GM21528 (cell line): Measurements from ENCODE around the gene SLC43A1.

Experiments used
- ATAC-seq: cut with Tn5 transposase; IDR thresholded peaks from one replicate; pipeline ENCODE4 v1.9.1; 2021; ENCODE audit warnings: mild to moderate bottlenecking, moderate library complexity; ENCODE audit not compliant: unreplicated experiment, low FRiP score

SLC43A1 gene

DNA sequence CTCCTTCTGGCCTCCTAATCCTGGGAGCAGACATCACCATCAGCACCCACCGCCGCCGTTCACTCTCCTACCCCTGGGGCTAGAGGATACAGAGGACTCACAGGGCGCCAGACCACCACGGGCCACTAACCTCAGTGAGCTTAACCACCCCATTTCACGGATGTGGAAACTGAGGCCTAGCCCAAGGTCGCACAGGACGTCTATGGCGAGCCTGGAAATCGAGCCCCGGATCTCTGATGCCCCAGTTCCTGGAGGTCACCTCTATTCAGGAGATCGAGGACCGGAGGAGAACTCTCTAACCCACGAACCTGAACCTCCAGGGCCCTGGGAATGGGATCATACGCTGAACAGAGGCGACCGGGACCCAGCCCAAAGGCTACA is 14.7 kb upstream of the SLC43A1 start:
- ATAC-seq, result no peak

DNA sequence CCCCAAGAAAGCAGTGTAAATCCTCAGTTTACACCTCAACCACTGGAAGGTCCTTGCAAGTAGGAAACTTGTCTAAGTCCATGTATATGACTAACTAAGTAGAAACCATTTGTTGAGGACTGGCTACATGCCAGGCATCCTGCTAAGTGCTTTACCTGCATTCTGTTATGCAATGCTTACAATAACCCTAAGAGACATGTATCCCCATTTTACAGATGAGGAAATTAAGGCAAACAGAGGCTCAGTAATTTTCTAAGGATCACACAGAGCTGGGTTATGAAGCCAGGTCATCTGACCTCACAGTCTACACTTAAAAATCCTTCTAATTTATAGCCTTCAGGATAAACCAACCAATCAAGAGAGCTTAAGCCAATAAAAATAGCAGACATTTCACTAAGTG is 13.5 kb upstream of the SLC43A1 start:
- ATAC-seq, result no peak

DNA sequence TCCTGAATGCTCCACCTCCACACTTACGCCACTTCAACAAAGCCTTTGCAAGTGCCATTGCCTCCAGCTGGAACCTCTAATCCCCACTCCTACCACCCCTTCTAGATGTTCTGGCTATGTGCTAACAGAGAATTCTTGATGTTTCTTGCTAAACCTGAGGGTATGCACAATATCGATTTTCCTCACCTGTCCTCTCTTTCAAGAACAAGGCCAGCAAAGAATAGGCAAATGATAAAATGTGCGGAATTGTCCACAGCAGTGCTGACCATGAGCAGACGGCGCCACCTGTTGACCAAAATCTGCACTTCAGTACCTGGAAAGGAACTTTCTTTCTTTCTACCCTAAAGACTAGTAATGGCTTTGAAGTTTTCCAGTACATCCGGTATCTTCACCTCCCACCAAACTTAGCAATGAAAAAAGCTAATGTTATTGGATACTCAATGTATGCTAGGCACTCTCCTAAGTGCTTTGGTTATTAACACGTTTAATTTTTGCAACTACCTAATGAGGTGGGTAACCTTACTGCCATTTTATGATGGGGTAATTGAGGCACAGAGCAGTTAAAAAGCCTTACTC is 11.6 kb upstream of the SLC43A1 start:
- ATAC-seq, result no peak

DNA sequence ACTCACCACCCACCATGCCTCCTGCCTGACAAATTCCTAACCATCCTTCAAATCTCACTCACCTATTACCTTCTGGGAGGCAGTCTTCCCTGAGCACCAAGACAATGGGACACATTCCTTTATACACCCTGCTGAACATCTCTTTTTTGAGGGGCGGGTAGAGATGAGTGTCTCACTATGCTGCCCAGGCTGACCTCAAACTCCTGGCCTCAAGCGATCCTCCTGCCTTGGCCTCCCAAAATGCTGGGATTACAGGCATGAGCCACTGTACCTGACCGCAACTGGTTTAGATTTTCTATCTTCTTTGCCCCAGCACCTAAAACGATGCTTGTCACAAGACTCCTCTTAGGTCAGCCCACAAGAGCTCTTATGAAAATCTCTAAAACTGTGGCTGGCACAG is 7.9 kb upstream of the SLC43A1 start:
- ATAC-seq, result no peak

DNA sequence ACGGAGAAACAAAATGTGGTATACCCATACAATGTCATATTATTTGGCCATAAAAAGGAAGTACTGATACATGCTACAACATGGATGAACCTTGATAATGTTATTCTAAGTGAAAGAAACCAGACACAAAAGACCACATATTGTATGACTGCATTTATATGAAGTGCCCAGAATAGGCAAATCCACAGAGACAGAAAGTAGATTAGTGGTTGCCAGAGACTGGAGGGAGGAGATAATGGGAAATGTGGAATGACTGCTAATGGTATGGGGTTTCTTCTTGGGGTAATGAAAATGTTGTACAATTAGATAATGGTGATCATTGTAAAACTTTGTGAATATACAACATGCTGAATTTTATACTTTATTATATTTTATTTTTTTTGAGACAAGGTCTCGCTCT is 5.6 kb upstream of the SLC43A1 start:
- ATAC-seq, result no peak

DNA sequence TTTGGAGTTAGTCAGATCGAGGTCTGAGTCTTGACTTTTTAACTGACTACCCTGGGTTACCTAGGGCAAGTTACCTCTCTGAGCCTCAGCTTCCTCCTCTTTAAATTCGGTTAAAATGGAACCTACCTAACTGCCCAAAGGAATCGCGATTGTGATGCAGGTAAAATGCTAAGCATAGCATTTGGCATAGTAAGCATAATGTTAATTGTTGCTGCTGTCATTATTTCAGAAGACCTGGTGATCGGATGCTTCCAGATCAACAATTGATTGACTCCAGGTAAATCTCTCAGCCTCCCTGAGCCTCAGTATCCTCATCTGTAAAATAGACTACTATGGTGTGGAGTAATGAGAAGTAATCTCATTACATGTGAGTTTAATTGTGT is 550 bp upstream of the SLC43A1 start:
- ATAC-seq, result no peak

DNA sequence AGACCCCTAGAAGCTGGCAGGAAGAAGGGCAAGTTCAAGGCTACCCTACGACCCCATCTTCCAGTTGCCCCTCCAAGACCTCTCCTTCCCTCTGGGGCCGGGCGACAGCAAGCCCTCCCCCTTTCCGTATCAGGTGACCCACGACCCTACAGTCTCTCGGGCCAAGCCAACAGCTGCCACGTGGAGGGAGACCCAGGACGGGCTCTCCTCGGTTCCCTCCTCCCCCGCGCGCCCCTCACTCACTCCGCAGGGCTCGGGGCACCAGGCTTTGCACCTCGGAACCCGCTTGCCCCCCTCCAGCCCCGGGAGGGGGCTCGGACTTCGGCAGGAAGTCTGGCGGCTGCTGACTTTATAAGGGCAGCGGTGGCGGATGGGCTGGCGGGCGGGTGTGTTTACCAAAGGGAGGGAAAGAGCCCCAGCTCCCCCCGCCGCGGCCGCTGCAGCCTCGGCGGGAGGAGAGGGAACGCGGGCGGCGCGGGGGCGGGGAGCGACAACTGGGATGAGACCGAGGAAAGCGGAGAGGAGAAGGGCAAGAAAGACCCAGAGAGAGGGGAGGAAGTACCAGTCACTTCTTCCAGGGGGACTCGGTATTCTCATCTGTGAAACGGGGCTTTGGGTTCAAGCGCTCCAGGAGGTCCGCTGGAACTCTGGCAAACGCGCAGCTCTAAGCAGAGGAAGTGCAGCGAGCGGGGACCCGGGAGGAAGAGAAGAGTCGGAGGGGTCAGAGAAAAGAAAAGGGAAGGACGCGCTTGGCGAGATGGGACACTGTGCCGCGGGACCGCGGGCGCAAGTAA is 767 bp downstream of the SLC43A1 start:
- peak; percentile 45 for ATAC-seq

DNA sequence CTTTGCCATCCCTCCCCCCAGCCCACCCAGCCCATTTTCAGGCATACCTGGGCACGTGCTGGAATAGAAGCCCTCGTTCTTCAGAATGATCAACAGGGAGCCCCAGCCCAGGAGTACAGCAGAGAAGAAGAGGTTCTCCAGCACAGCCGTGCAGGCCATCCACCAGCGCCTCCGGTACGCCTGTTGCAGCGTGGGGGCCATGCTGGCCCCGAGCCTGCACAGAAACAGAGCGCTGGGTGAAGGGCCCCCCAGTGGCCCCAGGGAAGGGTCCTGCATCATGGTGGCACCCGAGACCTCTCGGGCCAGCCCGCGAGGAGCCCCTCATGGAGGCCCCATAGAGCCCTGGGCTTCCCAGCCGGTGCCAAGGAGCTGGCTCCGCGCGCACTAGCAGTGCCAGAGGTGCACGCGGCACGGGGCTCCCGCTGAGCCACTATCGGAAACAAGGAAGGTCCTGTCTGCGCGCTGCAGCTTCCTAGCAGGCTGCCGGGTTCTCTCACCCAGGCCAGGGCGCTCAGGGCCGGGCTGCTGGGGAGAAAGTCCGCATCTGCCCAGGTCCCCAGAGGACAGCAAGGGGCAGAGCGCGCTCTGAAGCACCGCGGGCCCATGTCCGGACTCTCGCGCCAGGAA is 1.5 kb downstream of the SLC43A1 start:
- ATAC-seq, result peak; percentile 30

DNA sequence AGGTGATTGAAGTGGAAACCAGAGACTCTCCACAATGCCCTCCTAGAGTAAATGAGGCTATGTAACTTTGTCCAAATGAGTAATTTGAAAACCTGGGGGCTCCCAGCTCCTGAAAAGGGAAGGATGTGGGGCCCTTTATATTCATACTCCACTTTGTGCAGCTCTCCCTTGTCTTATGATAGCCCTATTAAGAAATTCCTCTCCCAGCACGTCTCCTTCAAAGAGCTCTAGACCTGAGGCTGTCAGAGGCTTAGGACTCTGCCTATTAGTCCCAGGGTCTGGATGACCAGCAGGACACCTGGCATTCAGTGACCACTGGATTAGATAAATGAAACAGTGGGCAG is 2.1 kb downstream of the SLC43A1 start:
- no peak for ATAC-seq

DNA sequence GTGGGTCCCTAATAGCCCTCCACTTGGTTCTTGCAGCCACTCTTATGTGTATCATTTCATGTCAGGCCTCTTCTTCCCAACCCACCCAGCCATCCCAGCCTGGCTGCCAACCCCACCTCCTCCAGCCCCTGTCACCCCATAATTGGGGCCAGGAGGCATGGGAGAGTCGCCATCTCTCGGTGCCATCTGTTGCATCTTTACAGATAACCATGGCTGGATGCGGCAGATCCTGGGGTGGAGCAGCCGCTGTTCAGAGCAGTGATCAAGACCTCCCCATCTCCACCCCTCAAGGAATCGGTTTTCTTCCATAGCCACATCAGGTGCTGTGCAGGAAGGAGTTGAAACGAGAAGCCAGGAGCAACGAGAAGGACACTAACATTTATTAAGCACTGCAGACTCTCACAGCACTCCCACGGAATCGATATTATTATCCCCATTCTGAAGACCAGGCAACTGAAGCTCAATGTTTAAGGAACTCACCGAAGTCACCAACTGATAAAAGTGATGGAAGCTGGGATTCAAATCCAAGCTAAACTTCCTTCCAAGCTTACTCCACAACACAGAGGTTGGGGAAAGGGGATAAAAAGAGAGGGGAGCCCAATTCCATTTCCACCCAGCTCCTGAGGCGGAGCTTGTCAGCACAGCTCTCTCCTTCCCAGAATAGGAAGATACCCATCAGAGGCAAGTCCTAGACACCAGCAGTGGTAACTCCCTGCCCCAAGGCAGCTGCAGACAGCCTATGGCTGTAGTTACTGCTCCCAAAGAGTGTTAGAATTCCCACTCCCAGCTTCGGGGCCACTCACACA is 2.7 kb downstream of the SLC43A1 start:
- no peak for ATAC-seq

DNA sequence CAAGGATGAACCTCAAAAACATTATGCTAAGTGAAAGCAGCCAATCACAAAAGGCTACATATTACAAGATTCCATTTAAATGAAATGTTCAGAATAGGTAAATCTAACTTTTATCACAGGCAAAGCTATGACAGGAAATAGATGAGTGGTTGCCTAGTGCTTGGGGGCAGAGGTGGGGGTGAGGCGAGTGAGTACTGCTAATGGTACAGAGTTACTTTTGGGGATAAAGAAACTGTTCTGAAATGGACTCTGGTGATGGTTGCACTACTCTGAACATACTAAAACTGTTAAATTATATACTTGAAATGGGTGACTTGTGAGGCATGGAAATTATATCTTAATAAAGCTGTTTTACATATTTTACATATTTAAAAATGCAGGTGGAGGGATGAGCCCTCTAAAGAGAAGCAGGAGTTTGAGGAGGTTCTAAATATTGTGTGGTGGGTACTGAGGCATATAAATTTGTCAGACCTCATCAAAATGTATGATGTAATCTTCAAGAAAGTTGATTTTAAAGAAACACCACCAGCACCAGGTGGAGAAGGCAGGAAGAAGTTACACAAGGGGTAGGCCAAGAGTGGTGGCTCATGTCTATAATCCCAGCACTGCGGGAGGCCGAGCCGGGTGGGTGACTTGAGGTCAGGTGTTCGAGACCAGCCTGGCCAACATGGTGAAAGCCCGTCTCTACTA is 3.6 kb downstream of the SLC43A1 start:
- ATAC-seq, result no peak

DNA sequence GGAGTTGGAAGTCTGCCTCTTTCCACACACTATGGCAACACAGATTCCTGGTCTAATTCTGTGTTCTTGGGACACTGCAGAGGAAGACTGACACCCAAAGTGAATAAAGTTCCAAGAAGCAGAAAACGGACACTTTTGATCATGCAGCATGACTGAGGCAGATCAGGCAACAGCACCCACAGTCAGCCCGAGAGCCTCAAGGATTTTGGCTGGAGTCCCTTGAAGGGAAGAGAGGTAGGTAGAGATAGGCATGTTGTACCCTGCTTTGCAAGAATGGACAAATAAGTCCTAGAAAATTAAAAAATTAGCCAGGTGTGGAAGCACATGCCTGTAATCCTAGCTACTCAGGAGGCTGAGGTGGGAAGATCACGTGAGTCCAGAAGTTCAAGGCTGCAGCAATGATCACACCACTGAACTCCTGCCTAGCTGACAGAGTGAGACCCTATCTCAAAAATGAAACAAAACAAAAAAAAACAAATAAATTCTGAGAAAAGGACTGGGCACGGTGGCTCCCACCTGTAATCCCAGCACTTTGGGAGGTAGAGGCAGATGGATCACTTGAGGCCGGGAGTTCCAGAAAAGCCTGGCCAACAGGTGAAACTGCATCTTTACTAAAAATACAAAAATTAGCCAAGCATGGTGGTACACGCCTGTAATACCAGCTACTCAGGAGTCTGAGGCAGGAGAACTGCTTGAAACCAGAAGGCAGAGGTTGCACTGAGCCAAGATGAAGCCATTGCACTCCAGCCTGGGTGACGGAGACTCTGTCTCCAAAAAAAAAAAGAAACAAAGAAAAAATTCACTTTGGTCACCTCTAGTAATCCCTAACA is 6.9 kb downstream of the SLC43A1 start:
- ATAC-seq, result no peak

DNA sequence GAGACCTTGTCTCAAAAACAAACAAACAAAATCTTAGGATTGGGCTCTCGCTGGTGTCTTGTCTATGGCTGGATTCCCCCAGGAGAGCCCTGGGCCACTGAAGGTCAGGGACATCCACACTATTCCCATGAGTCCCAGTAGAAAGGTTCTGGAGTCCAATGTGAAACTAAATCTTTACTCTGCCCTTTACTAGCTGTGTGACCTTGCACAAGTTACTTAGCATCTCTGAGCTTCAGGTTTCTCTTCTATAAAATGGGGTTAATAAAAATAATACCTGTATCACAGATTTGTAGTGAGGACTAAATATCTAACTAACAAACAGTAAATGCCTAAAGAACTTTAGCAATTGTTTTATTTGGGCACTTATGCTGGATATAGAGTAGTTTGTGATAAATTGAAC is 9.0 kb downstream of the SLC43A1 start:
- ATAC-seq, result no peak

DNA sequence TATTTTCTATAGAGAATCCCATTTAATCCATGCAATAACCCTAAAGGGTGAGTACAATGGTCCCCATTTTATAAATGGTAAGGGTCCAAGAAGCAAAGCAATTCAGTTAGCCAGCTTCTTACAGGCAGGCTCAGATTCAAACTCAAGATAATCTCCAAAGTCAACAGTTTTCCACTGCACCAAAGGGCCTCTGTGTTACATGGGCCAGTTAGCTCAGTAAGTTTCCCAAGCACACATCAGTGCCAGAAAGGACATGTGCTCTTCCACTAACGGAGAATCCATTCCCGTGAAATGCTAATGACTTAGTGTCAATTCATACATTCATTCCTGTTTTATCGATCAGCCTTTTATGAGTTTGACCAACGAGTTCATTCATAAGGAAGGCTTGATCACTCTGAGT is 11.0 kb downstream of the SLC43A1 start:
- no peak for ATAC-seq

DNA sequence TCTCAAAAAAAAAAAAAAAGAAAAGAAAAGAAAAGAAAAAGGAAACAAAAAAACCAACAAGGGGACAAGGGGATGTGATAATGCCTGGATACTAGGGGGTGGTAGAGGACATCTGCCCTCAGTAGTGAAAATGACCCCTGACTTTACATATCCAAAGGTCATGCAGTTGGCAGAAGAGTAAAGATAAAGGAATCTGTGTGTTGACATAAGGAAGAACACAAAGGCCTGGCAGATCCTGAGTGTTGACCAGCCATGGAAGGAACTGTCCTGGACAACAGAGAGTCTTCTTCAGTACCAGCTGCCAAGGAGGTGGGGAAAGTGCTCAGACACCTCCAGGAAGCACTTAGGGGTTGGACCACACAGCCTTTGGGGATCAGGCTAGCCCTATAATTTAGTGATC is 12.6 kb downstream of the SLC43A1 start:
- no peak for ATAC-seq

DNA sequence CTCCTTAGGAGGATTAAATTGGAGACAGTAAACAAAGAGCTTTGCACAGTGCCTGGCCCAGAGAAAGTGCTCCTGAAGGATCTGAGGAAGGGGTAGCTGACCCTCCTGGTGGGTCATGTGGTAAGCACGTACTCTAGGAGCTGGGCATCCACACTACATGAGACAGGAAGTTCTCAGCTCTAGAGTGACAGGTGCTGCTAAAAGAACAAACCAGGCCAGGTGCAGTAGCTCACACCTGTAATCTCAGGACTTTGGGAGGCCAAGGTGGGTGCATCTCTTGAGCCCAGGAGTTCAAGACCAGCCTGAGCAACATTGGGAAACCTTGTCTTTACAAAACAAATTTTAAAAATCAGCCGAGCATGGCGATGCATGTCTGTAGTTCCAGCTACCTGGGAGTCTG is 13.1 kb downstream of the SLC43A1 start:
- no peak for ATAC-seq

DNA sequence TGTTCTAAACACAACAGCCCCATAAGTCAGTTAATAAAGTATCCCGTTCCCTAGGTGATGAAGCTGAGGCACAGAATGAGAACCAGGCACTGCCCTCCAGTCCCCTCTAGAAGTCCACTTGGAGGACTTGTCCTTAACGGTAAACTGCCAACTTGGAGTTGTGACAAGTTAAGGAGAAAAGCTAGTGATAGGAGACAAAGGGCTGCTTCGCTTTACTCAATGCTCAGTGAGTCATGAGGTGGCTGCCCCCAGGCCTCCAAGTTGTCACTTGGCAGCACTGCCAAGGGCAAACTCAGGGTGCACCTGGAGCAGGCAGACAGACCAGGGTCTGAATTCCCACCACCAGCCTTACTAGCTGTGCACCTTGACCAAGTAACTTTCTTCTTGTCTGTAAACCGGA is 13.5 kb downstream of the SLC43A1 start:
- ATAC-seq, result no peak

DNA sequence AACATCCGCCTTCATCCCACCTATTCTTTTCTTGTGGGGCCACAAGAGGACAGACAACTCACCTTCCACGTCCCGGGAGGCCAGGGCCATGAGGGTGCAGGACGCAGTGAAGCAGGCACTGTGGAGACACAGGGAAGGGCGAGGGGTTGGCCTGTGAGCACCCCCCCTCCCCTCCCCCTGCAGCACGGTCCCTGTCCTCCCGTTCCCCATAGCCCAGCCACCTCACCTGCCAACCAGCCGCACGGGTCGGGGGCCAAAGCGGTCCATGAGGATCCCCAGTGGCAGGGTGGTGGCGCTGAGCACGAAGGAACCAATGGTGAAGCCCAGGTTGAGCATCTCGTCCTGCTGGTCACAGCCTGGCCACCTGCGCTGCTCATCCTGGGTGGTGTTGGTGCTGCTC is 14.6 kb downstream of the SLC43A1 start:
- no peak for ATAC-seq

DNA sequence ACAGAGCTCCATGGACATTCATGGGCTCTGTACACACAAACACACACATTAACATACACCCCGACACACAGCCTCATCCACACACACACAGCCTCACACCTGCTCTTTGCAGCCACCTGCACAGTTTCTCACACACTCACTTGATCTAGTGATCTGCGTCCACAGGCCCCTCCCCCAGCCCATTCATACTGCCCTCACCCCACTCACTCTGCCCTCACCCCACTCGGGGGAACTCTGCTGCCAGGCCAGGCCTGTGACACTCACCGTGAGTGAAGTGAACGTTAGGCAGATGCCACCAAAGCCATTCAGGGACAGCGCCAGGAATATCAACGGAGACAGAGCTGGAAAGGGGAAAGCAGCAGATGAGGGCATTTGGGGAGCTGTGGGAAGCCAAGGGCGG is 15.0 kb downstream of the SLC43A1 start:
- no peak for ATAC-seq

DNA sequence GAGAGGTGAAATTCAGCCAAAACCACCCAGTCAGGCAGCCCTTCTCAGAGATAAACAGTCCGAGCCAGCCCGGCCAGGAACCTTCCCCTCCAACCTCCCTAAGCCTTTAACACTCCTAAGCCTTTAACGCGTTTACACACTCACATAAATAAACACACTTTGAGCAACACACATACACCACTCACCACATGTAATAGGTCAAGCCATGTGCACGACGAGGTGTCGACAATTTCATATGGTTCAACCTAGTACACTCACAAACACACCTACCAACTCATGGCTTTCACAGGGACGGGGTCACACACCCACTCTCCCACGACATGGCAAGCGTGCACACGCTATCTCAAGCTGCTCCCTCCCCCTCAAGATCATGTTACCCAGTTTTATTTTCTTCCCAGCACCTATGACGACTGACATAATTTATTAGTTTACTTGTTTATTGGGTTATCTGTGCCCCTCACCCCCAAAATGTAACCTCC is 15.5 kb downstream of the SLC43A1 start:
- peak; percentile 19 for ATAC-seq
